Middle frontal gyrus (tissue), 1 donor: ENCODE data around the gene DGKA.
A peak's percentile ranks its signal among the peaks of the same experiment; 100 is the strongest.
"Not testable (repeated sequence)": the region's sequence is repeated elsewhere in the genome, so short reads cannot be mapped to it uniquely, and the experiment has no call there.

Experiments
- DNase-seq: peaks from one replicate; pipeline ENCODE4 v3.0.0-alpha.2; 2015; ENCODE audit warnings: low spot score; ENCODE audit errors: extremely low spot score

The DGKA gene

DNA sequence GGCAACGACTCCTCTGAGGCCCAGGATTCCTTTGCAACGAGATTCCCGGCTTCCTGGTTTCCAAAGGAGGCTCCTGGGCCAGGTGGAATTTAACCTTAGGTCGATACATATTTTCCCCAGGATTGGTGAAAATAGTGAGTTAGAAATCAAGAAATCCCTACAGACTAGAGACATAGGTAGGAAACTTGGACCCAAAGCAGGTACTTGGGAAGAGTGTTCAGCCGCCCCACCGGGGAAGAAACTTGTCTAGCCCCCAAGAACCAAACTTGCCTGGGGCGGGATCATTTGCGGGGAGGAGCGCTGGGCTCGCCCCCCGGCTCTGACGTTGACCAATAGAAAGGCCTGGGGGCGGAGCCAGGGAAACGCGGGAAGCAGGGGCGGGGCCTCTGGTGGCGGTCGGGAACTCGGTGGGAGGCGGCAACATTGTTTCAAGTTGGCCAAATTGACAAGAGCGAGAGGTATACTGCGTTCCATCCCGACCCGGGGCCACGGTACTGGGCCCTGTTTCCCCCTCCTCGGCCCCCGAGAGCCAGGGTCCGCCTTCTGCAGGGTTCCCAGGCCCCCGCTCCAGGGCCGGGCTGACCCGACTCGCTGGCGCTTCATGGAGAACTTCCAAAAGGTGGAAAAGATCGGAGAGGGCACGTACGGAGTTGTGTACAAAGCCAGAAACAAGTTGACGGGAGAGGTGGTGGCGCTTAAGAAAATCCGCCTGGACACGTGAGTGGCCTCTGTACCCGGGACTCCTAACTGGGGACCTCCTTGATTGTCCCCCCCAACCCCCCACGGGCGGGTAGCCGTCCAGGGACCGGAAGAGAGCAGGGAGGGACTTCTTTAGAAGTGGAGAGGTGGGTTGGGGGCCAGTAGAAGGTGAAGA lies 35.7 kb downstream of the DGKA start, which contains the start of gene CDK2:
CDK2 (plus strand) TSS at position 423 of the 874 bp plus-strand sequence; CDS start at position 602, 179 bp downstream.
- peak; percentile 38 for DNase-seq

DNA sequence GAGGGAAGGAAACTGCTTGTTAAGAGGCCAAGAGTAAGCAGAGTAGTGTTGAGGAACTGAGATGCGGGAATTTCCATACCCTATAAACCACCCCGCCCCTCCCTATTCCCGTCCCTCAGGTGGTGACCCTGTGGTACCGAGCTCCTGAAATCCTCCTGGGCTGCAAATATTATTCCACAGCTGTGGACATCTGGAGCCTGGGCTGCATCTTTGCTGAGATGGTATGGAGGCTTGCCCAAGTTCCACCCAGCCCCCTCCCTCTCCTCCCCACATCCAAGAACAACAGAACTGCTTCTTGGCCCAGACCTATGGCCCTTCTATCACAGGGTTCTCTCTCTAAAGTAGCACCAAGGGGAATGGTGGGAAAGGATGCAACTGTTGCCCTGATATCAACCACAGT lies 38.4 kb downstream of the DGKA start:
- no peak for DNase-seq

DNA sequence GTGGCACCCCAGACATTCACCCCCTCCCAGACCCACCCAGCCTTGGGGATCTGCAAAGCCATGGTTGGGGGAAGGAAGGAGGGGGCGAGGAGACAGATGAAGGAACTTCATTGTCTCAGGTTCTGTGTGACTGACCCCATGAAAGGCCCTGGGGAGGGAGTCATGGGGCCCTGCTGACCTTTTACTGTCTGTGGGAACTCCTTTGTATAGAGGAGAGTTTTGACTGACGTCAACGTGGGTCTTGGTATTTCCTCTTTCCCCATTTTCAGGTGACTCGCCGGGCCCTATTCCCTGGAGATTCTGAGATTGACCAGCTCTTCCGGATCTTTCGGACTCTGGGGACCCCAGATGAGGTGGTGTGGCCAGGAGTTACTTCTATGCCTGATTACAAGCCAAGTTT lies 39.8 kb downstream of the DGKA start:
- DNase-seq, result no peak

DNA sequence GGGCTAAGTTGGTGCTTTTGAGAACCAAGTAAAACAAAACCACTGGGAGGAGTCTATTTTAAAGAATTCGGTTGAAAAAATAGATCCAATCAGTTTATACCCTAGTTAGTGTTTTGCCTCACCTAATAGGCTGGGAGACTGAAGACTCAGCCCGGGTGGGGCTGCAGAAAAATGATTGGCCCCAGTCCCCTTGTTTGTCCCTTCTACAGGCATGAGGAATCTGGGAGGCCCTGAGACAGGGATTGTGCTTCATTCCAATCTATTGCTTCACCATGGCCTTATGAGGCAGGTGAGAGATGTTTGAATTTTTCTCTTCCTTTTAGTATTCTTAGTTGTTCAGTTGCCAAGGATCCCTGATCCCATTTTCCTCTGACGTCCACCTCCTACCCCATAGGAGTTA lies 41.1 kb downstream of the DGKA start:
- no peak for DNase-seq

DNA sequence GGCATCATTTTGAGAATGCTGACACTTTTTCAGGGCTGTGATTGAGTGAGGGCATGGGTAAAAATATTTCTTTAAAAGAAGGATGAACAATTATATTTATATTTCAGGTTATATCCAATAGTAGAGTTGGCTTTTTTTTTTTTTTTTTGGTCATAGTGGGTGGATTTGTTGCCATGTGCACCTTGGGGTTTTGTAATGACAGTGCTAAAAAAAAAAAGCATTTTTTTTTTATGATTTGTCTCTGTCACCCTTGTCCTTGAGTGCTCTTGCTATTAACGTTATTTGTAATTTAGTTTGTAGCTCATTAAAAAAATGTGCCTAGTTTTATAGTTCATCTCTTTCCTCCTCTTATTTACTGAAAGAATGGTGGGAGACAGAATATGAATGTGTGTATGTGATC lies 41.5 kb downstream of the DGKA start:
- no peak for DNase-seq

DNA sequence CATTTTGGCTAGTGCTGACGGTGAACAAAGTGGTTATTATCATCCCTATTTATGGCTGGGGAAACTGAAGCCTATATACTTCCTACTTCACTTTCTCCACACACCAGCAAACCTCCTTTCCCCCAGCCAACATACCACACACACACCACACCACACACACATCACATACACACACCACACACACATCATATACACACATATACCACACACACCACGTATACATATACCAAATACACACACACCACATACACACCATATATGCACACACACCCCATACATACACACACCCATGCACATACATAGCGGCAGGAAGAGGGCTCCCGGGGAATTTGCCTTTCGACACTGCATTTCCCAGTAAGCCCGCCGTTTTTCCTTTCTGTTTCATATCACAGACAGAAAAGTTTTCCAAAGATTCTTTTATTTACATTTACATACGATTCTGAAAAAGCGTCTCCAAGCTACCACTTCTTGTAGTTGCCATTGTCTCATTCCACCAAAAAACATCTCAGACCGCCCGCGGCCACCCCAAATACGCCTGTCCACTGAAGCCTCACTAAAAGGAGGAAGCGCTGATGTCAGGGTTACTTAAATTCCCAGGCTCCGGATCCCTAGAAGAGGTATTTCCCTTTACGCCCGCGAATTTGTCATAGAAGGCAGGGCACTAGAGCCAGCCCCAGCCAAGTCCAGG lies 42.1 kb downstream of the DGKA start:
- no peak for DNase-seq

DNA sequence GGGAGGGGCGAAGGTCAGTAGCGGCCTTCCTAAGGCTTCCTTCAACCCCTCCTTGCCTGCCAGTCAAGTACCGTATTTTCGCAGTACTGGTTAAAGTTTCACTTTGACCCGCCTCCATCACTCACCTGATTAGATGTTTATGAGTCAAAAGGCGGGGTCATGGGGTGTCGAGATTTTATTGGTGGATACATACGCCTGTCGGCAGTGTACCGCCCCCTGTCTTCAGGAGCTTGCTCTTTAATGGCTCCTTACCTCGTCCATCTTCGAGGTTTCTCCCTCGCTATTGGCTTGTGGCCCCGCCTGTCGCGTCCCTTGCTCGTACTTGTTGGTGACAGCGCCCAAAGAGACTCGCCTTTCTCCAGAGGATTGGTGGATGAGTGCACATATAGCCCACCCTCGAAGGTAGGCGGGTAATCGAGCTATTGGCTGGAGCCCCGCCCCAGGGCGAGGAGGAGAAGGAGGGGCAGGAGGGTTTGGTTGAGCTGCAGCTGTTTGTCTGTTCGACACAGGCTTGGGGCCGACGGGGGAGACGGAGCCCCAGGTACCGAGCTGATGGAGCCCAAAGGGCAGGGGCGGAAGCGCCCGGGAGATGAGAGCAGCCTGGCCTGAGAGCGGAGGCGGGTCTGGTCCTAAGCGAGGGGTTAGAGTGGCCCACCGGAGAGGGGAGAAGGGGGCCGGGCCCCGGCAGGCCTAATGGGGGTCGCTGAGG lies 42.8 kb downstream of the DGKA start, which contains the start of gene RAB5B:
RAB5B (plus strand) TSS at position 480 of the 709 bp plus-strand sequence. CDS start 12,883 bp downstream, outside the sequence.
- peak; percentile 100 for DNase-seq

DNA sequence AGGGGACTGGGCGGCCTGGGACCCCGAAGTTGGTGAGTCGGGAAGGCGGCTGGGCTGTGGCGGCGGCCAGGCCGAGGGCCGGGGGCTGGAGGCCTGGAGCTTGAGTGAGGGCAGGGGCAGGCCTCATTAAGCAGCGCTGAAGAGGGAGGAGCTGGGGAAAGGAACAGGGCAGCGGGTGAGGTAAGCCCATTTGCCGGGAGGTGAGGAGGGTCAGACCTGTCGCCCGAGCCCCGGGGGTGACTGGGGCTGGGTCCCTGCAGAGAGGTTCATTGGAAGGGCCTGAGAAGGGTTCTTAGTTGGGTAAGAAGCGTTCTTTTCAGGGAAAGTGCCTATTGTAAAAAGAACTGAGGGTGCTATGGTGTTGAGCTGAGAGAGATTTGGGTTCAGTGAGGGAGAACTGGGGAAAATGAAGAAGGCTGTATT lies 43.4 kb downstream of the DGKA start:
- no peak for DNase-seq

DNA sequence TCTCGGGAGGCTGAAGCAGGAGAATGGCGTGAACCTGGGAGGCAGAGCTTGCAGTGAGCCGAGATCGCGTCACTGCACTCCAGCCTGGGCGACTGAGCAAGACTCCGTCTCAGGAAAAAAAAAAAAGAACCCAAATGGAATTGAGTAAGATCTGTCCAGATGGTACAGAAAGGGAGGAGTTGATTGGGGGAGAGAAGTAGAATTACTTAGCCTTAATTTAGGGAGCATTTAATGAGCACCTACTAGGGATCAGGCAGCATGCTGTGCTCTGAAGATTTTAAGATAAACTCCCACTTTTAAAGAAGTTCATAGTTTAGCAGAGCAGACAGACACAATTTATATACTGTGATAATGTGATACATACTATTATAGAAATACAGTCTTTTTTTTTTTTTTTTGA lies 47.4 kb downstream of the DGKA start:
- DNase-seq, result no peak

DNA sequence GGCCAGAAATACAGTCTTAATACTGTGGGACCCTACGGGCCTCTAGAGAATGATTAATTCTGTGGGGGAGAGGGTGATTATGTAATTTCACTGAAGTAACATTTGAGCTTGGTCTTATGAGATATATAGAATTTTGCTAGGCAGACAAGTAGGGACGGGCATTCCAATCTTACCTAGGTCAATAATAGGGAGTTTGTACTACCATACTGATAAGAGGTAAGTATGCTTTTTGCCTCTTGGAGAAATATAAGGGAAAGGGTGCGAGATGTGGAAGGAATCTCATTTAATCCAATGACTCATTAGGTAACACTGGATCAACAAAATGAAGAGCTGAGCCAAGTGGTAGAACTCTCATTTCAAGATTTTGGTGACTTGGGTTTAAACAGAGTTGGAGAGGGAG lies 48.1 kb downstream of the DGKA start:
- DNase-seq, result no peak

DNA sequence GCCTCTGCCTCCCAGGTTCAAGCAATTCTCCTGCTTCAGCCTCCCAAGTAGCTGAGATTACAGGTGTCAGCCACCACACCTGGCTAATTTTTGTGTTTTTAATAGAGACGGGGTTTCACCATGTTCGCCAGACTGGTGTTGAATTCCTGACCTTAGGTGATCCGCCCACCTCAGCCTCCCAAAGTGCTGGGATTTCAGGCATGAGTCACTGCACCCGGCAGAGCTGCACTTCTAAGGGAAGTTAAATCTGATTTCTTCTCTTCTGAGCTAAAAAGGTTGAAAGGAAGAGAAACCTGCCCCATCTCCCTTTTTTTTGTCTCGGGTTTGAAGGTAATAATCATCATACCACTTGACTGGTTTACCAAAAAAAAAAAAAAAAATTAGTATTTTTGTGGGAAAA lies 50.9 kb downstream of the DGKA start:
- not testable (repeated sequence) for DNase-seq

DNA sequence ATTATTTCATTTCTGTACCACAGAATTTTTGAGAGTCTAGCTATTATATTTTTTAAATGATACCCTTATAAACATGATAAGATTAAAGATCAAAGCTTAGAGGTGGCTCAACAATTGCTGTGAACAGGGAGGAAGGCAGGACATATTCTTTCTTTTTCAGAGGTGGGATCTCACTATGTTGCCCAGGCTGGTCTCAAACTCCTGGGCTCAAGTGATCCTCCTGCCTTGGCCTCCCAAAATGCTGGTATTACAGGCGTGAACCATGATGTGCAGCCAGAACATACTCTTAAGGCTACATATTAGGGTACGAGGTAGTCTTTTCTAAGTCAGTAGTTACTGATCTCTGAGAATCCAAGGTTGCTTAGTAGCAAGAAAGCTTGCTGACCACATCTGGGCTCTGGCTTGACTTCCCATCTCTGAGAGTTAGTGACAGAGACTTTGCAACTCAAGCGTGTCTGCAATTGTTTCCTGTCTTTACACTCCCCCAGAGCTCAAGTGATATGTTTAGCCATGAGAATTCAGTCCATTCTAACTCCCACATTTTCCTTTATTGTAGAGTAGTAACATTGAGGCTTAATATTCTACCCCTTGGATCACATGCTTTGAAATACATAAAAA lies 51.5 kb downstream of the DGKA start:
- DNase-seq, result no peak

DNA sequence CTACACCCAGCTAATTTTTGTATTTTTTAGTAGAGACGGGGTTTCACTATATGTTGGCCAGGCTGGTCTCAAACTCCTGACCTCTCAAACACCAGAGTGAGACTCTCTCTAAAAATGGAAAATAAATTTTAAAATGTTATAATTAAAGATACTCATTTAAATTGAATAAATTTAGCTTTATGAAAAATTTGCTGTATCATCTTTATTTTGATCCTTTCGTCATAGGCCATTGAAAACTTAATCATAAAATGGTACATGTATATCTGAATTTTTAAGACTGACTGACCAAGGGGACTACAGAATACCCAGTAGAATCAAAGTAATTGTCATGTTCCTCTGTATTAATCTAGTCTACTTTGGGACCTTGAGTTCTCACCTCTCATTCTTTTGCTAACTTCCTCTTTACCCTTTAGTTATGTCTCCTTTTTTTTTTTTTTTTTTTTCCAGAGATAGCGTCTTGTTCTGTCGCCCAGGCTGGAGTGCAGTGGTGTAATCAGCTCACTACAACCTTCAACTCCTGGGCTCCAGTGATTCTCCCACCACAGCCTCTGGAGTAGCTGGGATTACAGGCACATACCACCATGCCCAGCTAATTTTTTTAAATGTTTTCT lies 52.4 kb downstream of the DGKA start:
- DNase-seq, result no peak

DNA sequence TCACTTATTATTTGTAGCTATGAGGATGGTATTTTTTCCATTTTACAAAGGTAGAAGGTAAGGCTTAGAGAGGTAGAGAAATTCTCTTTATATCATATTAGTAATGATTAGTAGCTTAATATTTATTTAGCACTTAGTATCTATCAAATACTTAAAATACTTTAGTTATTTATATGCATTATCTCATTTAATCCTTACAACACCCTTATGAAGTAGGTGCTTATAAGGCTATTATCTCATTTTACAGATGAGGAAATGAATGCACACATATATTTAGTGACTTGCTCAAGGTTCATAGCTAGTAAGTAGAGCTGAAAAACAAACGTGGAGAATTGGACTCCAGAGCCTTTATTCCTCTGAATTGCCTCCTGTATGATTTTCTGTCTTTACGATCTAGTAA lies 53.9 kb downstream of the DGKA start:
- DNase-seq, result no peak

DNA sequence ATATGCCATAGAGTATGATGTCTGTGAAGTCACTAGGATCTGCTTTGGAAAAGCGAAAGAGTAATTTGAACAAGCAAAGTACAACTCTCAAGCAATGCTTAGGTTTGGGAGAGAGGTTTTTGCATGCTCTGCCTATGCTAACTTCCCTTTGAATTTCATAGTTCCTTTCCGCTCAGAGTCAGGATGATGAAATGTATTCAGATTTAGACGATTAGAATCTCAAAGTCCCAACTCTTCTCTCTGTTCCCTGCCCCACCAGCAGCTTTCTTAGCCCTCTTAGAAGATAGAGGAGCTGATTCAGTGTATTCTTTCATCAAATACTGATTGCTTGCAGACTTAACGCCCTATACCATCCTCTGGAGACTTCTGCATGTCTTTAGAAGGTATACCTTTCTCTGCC lies 54.4 kb downstream of the DGKA start:
- DNase-seq, result no peak

DNA sequence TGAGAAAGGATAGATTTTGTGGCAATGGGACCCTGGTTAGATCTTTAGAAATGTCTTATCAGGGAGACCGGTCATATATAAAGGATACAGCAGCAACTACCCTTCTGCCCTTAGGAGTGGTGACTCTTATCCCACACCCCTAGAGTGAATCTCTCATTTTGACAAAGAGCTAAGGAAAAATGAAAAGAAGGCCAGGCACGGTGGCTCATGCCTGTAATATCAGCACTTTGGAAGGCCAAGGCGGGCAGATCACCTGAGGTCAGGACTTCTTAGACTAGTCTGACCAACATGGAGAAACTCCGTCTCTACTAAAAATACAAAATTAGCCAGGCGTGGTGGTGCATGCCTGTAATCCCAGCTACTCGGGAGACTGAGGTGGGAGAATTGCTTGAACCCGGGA lies 55.0 kb downstream of the DGKA start:
- not testable (repeated sequence) for DNase-seq

DNA sequence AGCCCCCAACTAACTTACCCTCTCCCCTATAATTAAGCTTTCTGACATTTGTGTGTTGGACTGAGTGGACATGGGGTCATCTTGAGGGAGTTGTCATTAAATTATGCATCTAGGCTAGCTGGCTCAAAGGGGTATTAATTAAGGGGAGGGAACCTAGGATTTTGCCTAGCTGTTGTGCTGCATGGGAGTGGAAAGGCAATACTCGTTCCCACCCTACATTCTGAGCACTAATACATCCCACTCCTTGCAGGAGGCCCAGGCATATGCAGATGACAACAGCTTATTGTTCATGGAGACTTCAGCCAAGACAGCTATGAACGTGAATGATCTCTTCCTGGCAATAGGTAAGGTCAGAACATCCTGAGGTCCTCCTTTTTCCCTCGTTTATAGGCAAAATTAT lies 60.1 kb downstream of the DGKA start:
- DNase-seq, result no peak

DNA sequence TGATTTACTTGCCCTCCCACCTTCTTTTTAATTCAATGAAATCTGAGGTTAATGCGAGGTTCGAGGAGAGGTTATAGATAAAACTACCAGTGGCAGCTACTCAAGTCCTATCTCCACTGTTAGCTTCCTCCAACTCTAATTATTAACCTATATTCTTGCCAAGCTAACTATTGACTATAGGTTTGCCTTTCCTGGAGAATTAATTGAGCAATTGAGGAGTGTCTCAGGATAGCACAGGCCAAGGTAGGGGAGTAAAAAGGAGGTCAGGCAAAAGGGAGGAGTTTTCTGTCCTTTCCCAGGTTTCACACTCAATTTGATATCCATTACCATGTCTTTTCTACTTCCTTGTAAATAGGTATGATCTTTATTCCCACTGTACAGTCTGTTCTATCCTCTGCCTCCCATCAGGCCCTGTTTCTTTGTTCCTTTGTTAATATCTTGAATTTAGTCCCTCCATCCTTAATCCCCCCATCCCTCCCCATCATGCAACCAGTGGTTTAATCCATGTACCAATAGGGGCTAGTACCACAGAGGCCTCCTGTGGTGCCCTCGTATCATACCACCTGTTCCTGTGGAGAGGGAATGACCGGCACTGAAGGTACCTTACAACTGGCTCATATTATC lies 62.4 kb downstream of the DGKA start:
- no peak for DNase-seq

DNA sequence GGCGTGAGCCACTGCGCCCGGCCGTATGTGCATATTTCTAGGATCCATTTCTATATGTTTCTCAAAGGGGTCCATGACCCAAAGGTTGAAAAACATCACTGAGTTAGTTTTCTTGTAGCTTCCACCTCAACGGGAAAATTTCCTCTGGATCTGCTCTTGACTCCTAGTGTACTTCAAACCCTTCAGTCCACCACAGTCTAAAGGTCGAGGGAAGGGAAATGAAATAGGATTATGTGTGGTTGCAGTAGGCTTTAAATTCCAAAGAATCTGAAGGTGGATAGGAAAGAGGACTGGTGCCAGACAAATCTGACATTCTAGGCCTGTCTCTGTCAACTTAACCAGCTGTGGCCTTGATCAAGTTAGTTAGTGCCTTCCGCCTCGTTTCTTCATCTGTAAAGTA lies 64.4 kb downstream of the DGKA start:
- DNase-seq, result no peak

DNA sequence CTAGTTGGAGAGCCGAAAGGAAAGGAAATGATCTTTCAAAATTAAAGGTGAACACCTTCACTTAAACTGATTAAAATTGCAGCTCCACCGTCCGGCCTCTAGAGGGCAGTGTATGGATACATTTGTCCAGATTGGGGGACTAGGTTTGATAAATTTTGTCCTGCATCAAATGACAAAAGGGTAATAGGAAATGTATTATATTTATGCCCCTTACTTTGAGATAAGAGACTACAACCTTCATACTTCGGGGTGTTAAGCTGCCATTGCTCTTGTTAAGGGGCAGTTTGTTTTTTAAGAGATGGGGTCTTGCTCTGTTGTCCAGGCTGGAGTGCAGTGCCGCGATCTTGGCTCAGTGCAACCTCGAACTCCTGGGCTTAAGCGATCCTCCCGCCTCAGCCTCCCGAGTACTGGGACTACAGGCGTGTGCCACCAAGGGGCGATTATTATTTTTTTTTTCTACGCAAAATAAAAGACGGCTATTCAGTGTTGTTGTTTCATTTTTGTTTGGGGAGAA lies 65.3 kb downstream of the DGKA start:
- DNase-seq, result no peak
